HG02870 (cell line): Measurements from ENCODE around the gene RASGRF1.
"Not testable (repeated sequence)": the region's sequence is repeated elsewhere in the genome, so short reads cannot be mapped to it uniquely, and the experiment has no call there.

Experiments
- ATAC-seq: cut with Tn5 transposase; IDR thresholded peaks from one replicate; pipeline ENCODE4 v1.9.1; 2021; ENCODE audit warnings: mild to moderate bottlenecking, moderate library complexity; ENCODE audit not compliant: unreplicated experiment

The RASGRF1 gene

GRCh38 chr15:79041601-79042168, 48.9 kb downstream of the RASGRF1 start:
- no peak for ATAC-seq

DNA sequence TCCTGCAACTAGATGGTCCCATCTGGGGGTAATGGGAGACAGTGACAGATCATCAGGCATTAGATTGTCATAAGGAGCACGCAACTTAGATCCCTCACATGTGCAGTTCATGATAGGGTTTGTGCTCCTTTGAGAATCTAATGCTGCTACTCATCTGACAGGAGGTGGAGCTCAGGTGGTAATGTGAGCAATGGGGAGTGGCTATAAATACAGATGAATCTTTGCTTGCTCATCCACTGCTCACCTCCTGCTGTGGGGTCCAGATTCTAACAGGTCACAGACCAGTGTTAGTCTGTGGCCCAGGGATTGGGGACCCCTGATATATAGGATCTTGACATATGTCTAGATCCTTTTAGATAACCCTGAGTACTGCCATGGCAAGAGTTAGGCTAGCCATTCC, 52.7 kb downstream of the RASGRF1 start:
- no peak for ATAC-seq

GRCh38 chr15:79036323-79036722, 54.3 kb downstream of the RASGRF1 start:
- no peak for ATAC-seq

DNA sequence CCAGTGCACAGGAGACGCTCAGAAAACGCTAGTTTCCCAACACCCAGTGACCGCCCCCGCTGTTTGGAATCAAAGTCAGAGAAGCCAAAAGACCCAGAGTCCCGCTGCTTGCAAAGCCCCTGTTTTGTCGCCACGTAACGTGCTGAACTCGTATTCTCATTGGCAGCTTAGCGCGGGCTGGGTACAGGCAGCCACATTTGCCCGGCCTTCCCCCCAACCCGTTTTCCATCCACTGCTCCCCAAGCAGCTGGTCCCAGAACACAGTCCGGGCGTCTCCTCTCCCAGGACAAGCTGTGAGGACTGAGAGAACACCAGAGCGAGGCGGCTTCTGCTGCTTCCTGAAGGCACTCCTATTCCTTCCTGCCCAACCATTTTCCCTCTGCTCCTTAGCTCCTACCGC, 54.8 kb downstream of the RASGRF1 start:
- ATAC-seq = no peak

GRCh38 chr15:79035111-79035601, 55.4 kb downstream of the RASGRF1 start:
- ATAC-seq = peak; percentile 69

DNA sequence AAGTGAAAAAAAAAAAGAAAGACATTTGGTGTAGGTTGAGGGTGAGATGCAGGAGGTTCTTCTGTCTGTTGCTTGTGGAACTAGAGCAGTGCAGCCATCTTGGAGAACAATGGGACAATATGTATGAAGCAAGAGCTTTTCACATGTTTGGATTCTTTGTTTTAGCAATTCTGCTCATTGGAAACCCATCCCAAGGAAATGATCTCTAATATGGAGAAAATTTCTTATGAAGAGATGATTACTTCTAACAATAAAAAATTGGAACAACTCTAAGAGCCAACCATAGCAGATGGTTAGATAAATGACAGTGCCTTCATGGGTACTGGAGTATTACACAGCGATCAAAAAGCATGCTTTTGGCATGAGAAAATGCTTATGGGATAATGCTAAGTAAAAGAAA, 56.3 kb downstream of the RASGRF1 start:
- ATAC-seq = no peak

- ATAC-seq = no peak
Measured at GRCh38 chr15:79032656-79033055, 57.9 kb downstream of the RASGRF1 start.

DNA sequence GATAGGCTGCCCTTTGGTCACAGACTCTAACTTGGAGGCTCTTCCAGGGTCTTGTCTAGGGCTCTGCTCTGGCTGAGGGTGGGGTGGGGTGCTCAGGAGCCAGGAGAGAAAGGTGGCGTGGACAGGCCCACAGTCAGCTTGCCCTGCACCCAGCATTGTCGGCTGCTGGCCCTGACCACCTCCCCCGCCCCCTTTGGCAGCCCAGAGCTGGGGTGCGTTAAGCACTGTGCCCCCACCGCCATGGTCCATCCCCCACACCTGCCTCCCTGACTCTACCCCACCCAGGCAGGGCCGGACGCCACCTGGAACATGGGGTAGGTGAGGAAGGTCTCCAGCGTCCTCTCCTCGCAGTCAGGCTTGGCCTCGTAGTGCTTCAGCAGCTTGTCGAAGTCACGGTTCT, 58.8 kb downstream of the RASGRF1 start:
- no peak for ATAC-seq

DNA sequence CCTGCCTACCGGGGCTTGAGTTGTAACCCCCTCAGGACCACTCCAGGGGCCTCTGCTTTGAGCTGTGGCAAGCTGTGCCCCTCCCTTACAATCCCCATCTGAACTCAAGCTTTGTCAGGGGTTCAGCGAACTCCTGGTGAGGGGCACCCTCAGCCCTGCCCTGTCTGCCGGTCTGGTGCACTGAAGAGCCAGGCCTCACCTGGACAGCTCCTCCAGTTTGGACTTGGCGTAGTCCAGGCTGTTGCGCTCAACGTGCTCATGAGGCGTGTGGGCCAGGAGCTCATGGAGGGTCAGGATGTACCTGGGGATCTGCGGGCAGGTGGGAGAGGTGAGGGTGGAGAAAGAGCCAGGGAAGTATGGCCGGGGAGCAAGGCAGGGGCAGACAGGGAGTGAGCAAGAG, 59.4 kb downstream of the RASGRF1 start:
- no peak for ATAC-seq

GRCh38 chr15:79030470-79030869, 60.1 kb downstream of the RASGRF1 start:
- ATAC-seq = no peak

DNA sequence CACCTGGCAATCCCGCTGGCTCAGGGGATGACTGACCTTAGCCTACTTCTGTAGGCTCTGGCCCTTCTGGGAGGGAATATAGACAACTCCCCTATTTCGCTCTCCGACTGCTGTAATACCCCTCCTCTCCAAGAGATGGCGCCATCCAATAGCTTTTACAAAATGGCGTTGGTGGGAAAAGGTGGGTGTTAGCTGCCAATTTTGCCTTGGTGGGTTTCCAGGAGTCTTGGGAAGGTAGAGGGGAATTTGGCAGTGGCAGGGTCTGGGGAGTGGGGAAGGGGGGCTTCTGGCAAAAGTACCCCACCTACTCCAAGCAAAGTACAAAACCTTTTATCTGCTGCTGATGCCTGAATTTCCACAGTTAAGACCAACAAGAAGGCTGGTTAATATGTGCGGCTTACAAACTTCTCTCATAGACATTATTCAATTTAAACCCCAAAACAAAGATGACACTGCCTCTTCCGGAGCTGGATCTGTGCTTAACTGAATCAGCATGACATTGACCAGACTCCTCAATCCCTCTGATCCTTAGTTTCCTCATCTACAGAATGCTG, 62.1 kb downstream of the RASGRF1 start:
- no peak for ATAC-seq

DNA sequence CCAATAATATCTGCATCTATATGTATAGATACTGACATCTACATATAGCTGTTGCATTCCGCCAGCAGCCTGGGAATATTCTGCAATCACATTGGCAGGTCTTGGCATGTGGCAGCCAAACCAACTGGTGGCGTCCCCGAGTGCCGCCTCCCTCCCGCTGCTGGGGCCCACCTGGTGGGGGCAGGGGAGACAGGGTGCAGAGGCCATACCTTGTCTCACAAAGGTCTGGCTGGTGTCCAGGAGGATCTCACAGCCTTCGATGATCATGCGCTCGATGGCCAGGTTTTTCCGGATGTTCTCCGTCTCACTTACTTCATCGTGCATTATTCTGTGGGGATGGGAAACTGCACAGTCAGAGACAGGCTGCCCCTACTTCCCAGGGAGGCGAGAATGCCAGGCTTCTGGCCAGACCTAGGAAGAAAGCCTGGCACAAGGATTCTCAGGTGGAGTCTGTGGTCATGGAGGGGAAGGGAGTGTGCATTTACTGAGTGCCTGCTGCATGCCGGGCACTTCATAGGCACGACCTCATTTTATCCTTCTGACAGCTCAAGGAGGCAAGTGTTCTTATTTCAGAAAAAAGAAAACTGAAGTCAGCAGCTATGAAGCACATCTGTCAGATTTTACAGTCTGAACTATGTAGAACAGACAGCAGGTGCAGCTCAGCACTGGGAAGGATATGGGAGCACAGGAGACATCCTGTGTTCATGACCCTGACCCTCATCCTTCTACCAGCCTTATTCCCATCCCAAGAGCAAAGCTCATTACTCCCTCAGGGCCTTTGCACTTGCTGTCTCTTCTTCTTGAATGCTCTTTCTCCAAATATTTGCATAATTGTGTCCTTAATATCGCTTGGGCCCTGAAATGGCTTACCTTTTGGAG, 62.8 kb downstream of the RASGRF1 start:
- ATAC-seq = no peak

GRCh38 chr15:79025802-79026201, 64.8 kb downstream of the RASGRF1 start:
- no peak for ATAC-seq

- no peak for ATAC-seq
Measured at GRCh38 chr15:79025201-79025600, 65.4 kb downstream of the RASGRF1 start.

DNA sequence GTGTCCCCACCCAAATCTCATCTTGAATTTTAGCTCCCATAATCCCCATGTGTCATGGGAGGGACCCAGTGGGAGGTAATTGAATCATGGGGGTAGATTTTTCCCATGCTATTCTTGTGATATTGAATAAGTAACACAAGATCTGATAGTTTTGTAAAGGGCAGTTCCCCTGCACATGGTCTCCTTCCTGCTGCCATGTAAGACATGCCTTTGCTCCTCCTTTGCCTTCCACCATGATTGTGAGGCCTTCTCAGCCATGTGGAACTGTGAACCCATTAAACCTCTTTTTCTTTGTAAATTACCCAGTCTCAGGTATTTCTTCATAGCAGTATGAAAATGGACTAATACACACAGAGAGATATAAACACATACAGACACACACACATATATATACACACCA, 66.1 kb downstream of the RASGRF1 start:
- not testable (repeated sequence) for ATAC-seq

- no peak for ATAC-seq
Measured at GRCh38 chr15:79023918-79024317, 66.7 kb downstream of the RASGRF1 start.

GRCh38 chr15:79023546-79023890, 67.1 kb downstream of the RASGRF1 start:
- no peak for ATAC-seq

DNA sequence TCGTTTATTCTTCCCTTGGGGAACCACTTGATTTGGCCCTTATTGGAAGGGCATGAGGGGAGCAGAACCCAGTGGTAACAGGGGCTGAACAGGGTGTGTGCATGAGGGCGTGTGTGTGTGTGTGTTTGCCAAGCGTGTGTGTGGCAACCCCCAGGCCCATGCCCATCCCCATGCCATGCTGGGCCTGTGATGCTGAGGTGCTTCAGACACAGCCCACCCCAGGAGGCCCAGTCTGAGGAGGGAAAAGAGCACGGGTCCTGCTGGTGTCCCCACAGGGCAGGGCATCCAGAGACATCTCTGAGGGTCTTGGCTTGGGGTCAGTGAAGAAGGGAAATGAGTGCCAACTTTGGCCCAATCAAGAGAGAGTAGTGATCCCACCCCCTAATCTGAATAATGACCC, 71.6 kb downstream of the RASGRF1 start:
- ATAC-seq = no peak

DNA sequence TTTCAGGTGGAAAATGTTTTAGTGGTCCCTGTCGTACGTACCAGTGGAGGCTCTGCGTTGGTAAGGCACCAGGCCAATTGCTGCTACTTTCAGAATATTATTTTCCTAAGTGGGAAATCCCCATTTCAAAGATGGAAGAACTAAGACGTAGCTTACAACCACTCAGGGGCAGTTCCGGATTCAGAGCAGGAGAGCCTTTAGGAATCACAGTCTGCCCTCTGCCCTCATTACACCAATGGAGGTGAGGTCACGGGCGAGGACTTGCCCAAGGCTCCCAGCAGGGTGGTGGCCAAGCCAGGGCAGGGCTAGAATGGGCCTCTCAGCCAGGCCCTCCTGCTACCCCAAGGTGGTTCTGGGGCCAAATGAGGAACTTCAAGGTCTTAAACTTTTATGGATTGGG, 72.6 kb downstream of the RASGRF1 start:
- ATAC-seq = no peak

GRCh38 chr15:79016527-79017170, 73.9 kb downstream of the RASGRF1 start:
- ATAC-seq = no peak

DNA sequence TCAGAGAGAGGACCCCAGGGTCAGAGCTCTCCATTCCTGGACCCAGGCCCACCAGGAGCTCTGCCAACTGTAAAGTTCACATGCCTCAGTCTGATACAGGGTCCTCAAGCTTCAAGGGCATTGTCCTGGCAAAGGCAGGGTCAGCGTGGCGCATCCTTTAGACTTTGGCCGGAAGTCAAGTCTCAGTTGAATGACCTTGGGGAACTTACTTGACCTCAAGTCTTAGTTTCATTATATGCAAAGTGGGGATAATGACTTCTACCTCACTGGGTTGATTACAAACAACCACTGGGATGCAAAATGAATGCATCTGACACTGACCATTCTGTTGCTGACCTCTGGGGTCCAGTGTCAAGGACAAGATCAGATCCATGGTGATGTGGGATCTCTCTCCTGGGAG, 75.2 kb downstream of the RASGRF1 start:
- ATAC-seq = no peak

DNA sequence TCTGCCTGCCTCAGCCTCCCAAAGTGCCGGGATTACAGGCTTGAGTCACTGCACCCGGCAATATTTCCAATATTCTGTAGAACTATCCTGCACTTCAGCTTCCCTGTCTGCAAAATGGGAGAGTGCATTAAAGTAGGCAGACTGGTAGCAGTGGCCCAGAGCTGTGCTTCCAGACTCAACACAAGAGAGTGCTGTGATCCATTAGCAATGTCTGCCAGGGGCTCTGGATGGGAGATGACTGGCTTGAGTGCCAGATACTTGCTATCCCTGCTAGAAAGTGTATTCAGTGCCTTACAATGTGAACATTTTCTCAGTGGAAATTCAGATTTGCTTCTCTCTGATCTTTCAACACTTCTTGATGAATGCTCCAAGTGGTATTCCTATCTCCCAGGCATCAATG, 80.3 kb downstream of the RASGRF1 start:
- ATAC-seq = no peak
